K562 (cell line): ENCODE measurements around the gene RIMS3. TPM values are rescaled to one million over a fixed set of nuclear protein-coding genes. Genes with fewer than 3 reads are reported as not detected.
A peak's percentile ranks its signal among the peaks of the same experiment; 100 is the strongest.

Experiments
- ATAC-seq: fragments of 200-7000 bp; cut with Tn5 transposase; 3 replicates; pipeline ENCODE4 v1.9.1; 2020; ENCODE audit warnings: moderate library complexity
- BruUV-seq: library from RNA; stranded (reverse); fragments of 400-500 nt; replicated peaks from 2 replicates; lab custom pipeline; 2021; lab: Mats Ljungman, UMichigan
- CTCF ChIA-PET: fragments of 300-600 bp; formaldehyde crosslinking; extraction: SDS; loops from one replicate; lab custom pipeline; 2021; ENCODE audit warnings: low intra/inter-chr PET ratio; lab: Yijun Ruan, JAX
- POLR2A ChIA-PET: fragments of 300-600, 350-650 bp; sonication (Branson Sonifier 250); formaldehyde crosslinking; extraction: SDS; loops from one replicate; lab custom pipeline; 2021; ENCODE audit warnings: antibody characterized with exemption, inconsistent platforms; lab: Yijun Ruan, JAX
- DNase-seq, 4 experiments: peaks; one replicate each; pipeline versions ENCODE4 v3.0.0 to v3.0.0-alpha.2; 2011 to 2018; ENCODE audit warnings: low spot score in 3 of 4, mixed read lengths in 3 of 4; ENCODE audit errors: extremely low read depth in 1 of 4
- FAIRE-seq: peaks from 2 replicates; lab custom pipeline; 2011; peaks lifted over from hg19 to GRCh38; lab: Jason Lieb, UNC
- H2AFZ ChIP-seq: 2 replicates; pipeline ENCODE4 v1.6.0; 2011; ENCODE audit warnings: low read depth, low read length, control low read depth, inconsistent platforms
- H3K27ac ChIP-seq: fragments of 200-600 bp; 3 replicates; pipeline ENCODE4 v1.8.0; 2011; ENCODE audit warnings: low read depth, mild to moderate bottlenecking, control low read depth, inconsistent platforms, low read length, moderate library complexity, mixed read lengths; ENCODE audit errors: extremely low read depth
- H3K27me3 ChIP-seq, 2 experiments: fragments of 300-600 bp in 1 of 2; 2 replicates in 1 of 2; 3 replicates in 1 of 2; pipeline versions ENCODE4 v1.6.0 to v1.8.0; 2011; ENCODE audit warnings: inconsistent platforms in 2 of 2, low read length in 2 of 2, mild to moderate bottlenecking in 1 of 2, mixed read lengths in 1 of 2, moderate library complexity in 1 of 2; ENCODE audit not compliant: control insufficient read depth in 2 of 2, insufficient read depth in 2 of 2
- H3K36me3 ChIP-seq: fragments of 300-600 bp; 3 replicates; pipeline ENCODE4 v1.8.0; 2011; ENCODE audit warnings: mild to moderate bottlenecking, low read length, inconsistent platforms; ENCODE audit not compliant: control insufficient read depth, insufficient read depth
- H3K4me1 ChIP-seq, 2 experiments: fragments of 200-600 bp in 1 of 2; replicated peaks in 1 of 2; 2 replicates in 1 of 2; 3 replicates in 1 of 2; pipeline versions ENCODE4 v1.5.1 to v1.8.0; 2011; ENCODE audit warnings: inconsistent platforms in 2 of 2, low read length in 2 of 2, mild to moderate bottlenecking in 1 of 2, mixed read lengths in 1 of 2, moderate library complexity in 1 of 2; ENCODE audit not compliant: control insufficient read depth in 2 of 2, insufficient read depth in 2 of 2
- H3K4me2 ChIP-seq: 2 replicates; pipeline ENCODE4 v1.6.1; 2011; ENCODE audit warnings: low read length, control low read depth, inconsistent platforms, mixed read lengths; ENCODE audit not compliant: insufficient read depth
- H3K4me3 ChIP-seq: fragments of 200-600 bp; sonication (generic), shearing (Covaris generic); 2 replicates; pipeline ENCODE4 v1.5.1; 2016; ENCODE audit warnings: control low read depth, inconsistent platforms
- H3K79me2 ChIP-seq: fragments of 200-600 bp; 3 replicates; pipeline ENCODE4 v1.8.0; 2011; ENCODE audit warnings: low read length, inconsistent platforms; ENCODE audit not compliant: control insufficient read depth, insufficient read depth
- H3K9ac ChIP-seq, 2 experiments: 2 replicates each; pipeline versions ENCODE4 v1.6.0 to v1.6.1; 2011; ENCODE audit warnings: low read depth in 2 of 2, low read length in 2 of 2, control low read depth in 1 of 2, inconsistent platforms in 1 of 2, mild to moderate bottlenecking in 1 of 2, mixed read lengths in 1 of 2; ENCODE audit not compliant: insufficient read depth in 1 of 2
- H3K9me1 ChIP-seq: one replicate; pipeline ENCODE4 v1.6.0; 2011; ENCODE audit warnings: inconsistent platforms, mild to moderate bottlenecking, low read length, moderate library complexity; ENCODE audit not compliant: control insufficient read depth, insufficient read depth
- H3K9me3 ChIP-seq: replicated peaks from 2 replicates; pipeline ENCODE4 v1.5.1; 2011; ENCODE audit warnings: low read depth, low read length, inconsistent platforms; ENCODE audit not compliant: control insufficient read depth, insufficient read depth
- H4K20me1 ChIP-seq: replicated peaks from 2 replicates; pipeline ENCODE4 v1.6.1; 2011; ENCODE audit warnings: low read length, inconsistent platforms, mixed read lengths; ENCODE audit not compliant: control insufficient read depth, insufficient read depth
- CBFA2T3 ChIP-seq: fragments of 450-650 bp; IDR thresholded peaks from 2 replicates; pipeline ENCODE4 v1.6.1; 2017
- MXI1 ChIP-seq: IDR thresholded peaks from 2 replicates; pipeline ENCODE4 v1.6.1; 2011; ENCODE audit warnings: low read depth, mild to moderate bottlenecking, improper control_type of control experiment, low read length
- MYC ChIP-seq, 2 experiments: fragments of 250-450 bp in 1 of 2; sonication (Bioruptor Pico) in 1 of 2; IDR thresholded peaks; 2 replicates each; pipeline versions ENCODE4 v1.5.1 to v1.6.1; 2012 to 2021; ENCODE audit warnings: low read depth in 2 of 2, borderline replicate concordance in 1 of 2, improper control_type of control experiment in 1 of 2, low read length in 1 of 2, mild to moderate bottlenecking in 1 of 2, moderate library complexity in 1 of 2
- RFX5 ChIP-seq: IDR thresholded peaks from 2 replicates; pipeline ENCODE4 v1.6.1; 2011; ENCODE audit warnings: low read depth, mild to moderate bottlenecking, improper control_type of control experiment, low read length
- TCF7L2 ChIP-seq: fragments of 150-350 bp; IDR thresholded peaks from 2 replicates; pipeline ENCODE4 v1.6.1; 2016; ENCODE audit warnings: low read depth, mild to moderate bottlenecking, low read length, moderate library complexity
- ZNF224 ChIP-seq: sonication (generic); formaldehyde crosslinking; IDR thresholded peaks from 2 replicates; pipeline ENCODE4 v1.8.0; 2022; ENCODE audit warnings: mild to moderate bottlenecking, missing genetic modification reagents
- ZNF274 ChIP-seq: IDR thresholded peaks from 2 replicates; pipeline ENCODE4 v1.6.1; 2011; ENCODE audit warnings: low read depth, mild to moderate bottlenecking, low read length, moderate library complexity, borderline replicate concordance
- ZNF695 ChIP-seq: fragments of 450-650 bp; formaldehyde crosslinking; IDR thresholded peaks from 2 replicates; pipeline ENCODE4 v1.4.0; 2020; ENCODE audit warnings: mild to moderate bottlenecking, moderate library complexity
- WGBS: fragments of 100-300 bp; shearing (Covaris generic); methylation state at CpG from one replicate; pipeline ENCODE4 v1.1.6; 2016; ENCODE audit warnings: low coverage, mixed read lengths; ENCODE audit not compliant: insufficient coverage; ENCODE audit errors: missing lambda C conversion rate; 5-methylcytosine and 5-hydroxymethylcytosine counted together
- in situ Hi-C: fragments of 300-500 bp; cut with MboI; formaldehyde crosslinking; loops from 4 replicates; pipeline ENCODE4 v1.15.0; 2018; ENCODE audit warnings: inconsistent platforms, mixed read lengths
- intact Hi-C: fragments of 100-400 bp; cut with micrococcal nuclease; formaldehyde crosslinking; loops from 2 replicates; pipeline ENCODE4 v1.14.2; 2022
- polyA plus RNA-seq, 8 experiments: library from polyadenylated mRNA; depleted of rRNA in 4 of 8; stranded (reverse) in 5 of 8; unstranded in 3 of 8; fragments of >200 nt; fragmentation: Nextera tagmentation in 2 of 8; fragmentation: Illumina TruSeq in 1 of 8; extraction: Ambion mirVana in 2 of 8; extraction: Trizol in 1 of 8; gene quantifications; 2 replicates each; pipeline versions ENCODE4 v1.2.1 to v1.2.3, GENCODE V29; 2011 to 2014; ENCODE audit warnings: inconsistent platforms in 1 of 8, missing spikeins in 1 of 8
- total RNA-seq, 7 experiments: library from RNA; depleted of rRNA in 6 of 7; stranded (reverse); fragments of >200 nt in 6 of 7; fragmentation: Illumina TruSeq in 2 of 7; extraction: Trizol in 2 of 7; gene quantifications; 2 replicates each; pipeline versions ENCODE4 v1.2.1 to v1.2.3, GENCODE V29; 2011 to 2021; ENCODE audit warnings: low replicate concordance in 1 of 7
- TF ChIP-seq, protein P1 (sequence below): fragments of 250-450 bp; sonication (Bioruptor Pico); IDR thresholded peaks from 2 replicates; pipeline ENCODE4 v1.8.0; 2021; ENCODE audit warnings: borderline replicate concordance, mild to moderate bottlenecking, moderate library complexity; ENCODE audit not compliant: poor library complexity, severe bottlenecking
- TF ChIP-seq, protein P2 (sequence below): fragments of 250-450 bp; sonication (Bioruptor Pico); IDR thresholded peaks from 2 replicates; pipeline ENCODE4 v1.8.0; 2022; ENCODE audit warnings: moderate library complexity, mild to moderate bottlenecking, inconsistent platforms
- TF ChIP-seq, protein P3 (sequence below), 2 experiments: fragments of 450-650 bp; formaldehyde crosslinking in 1 of 2; IDR thresholded peaks; 2 replicates each; pipeline versions ENCODE4 v1.4.0 to v1.6.1; 2014 to 2020; ENCODE audit warnings: mild to moderate bottlenecking in 2 of 2, borderline replicate concordance in 1 of 2, low read depth in 1 of 2

RIMS3 gene
- total and polyA plus RNA-seq, 9 of the 15 experiments (the other 6 are each of a cell fraction or from before 2014, with no cell fraction given): 0.06 to 1.2 (median 0.59) TPM

DNA sequence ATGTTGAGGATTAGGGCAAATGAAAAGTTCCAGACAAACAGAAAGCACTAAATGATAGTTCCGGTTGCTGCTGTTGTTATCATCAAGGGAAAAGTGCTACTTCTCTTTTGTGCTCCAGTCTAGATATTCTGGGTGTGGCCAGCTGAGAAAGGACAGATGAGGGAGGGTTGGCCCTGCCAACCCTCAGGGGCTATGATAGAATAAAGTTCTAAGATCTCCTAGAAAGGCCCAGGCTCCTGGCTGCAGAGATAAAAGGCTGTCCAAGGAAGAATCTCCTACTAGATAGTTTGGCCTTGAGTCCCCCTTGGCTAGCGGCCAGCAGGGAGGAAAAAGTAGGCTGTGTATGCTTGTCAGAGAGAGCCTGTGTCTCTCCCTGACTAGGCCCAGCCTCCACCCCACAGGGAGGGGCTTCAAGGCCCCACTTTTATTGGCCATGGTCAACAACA, 31.5 kb downstream of the RIMS3 start:
- H3K4me2 ChIP-seq: peak overlapping the region; percentile 27
- peaks cover 0 to 7% of the 10 kb centered on the region in 2 experiments; a peak in 2 of 5 replicates for H3K27me3 ChIP-seq
- CTCF ChIA-PET: no interaction called here
- DNase-seq: peak; percentile 74 to 98 (median 83)
- POLR2A ChIA-PET: interaction anchor here (0.6 to 1.8 kb wide), 11 partner anchors 9 to 961 kb away, joined by 3 to 13 read pairs (median 3); partner anchors contain the start of gene NFYC
- peaks cover 3% of the 10 kb centered on the region; the same call in 1 of the 2 replicates for H4K20me1 ChIP-seq
- in situ Hi-C loops: no loop called here
- intact Hi-C loops: loop anchor here (5.0 kb wide), 1 partner anchor 218 kb away; no protein-coding TSS in a partner anchor
- no peak overlapping the region for H3K9ac ChIP-seq
- peak; percentile 99 for FAIRE-seq
- no peak overlapping the region for H2AFZ ChIP-seq
- H3K9me1 ChIP-seq: no peaks in the 10 kb centered on the region
- H3K27ac ChIP-seq: peak overlapping the region; percentile 1
- H3K36me3 ChIP-seq: no peaks in the 10 kb centered on the region
- ATAC-seq: peak; percentile 96
- WGBS: 0% methylated on average over 2 of the region's 2 CpGs
- BruUV-seq: no TSS peak
- H3K9me3 ChIP-seq: no peaks in the 10 kb centered on the region
- H3K4me1 ChIP-seq: peaks cover 26 to 28% of the 10 kb centered on the region in 2 experiments
- H3K79me2 ChIP-seq: no peaks in the 10 kb centered on the region
- H3K4me3 ChIP-seq: no peak overlapping the region
- peak; percentile 56; the same call in 1 of the 2 replicates for TF ChIP-seq MYC (IDR thresholded peaks at IDR 0.05; ENCODE audit: low read depth, low read length)
- TF ChIP-seq MYC (CRISPR knock-in tag; IDR thresholded peaks at IDR 0.05; ENCODE audit: borderline replicate concordance, low read depth): no peak
- TF ChIP-seq, protein P1, sequence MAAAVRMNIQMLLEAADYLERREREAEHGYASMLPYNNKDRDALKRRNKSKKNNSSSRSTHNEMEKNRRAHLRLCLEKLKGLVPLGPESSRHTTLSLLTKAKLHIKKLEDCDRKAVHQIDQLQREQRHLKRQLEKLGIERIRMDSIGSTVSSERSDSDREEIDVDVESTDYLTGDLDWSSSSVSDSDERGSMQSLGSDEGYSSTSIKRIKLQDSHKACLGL: no peak
- 0 out of 2 replicates have a peak, but pooled peaks have one; percentile 45 for TF ChIP-seq ZNF274
- TF ChIP-seq TCF7L2: no peak
- peak; percentile 98 for TF ChIP-seq CBFA2T3
- no peak for TF ChIP-seq RFX5
- TF ChIP-seq ZNF695 (CRISPR knock-in tag): no peak
- TF ChIP-seq, protein P2, sequence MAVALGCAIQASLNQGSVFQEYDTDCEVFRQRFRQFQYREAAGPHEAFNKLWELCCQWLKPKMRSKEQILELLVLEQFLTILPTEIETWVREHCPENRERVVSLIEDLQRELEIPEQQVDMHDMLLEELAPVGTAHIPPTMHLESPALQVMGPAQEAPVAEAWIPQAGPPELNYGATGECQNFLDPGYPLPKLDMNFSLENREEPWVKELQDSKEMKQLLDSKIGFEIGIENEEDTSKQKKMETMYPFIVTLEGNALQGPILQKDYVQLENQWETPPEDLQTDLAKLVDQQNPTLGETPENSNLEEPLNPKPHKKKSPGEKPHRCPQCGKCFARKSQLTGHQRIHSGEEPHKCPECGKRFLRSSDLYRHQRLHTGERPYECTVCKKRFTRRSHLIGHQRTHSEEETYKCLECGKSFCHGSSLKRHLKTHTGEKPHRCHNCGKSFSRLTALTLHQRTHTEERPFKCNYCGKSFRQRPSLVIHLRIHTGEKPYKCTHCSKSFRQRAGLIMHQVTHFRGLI (CRISPR knock-in tag): no peak
- TF ChIP-seq, protein P3, sequence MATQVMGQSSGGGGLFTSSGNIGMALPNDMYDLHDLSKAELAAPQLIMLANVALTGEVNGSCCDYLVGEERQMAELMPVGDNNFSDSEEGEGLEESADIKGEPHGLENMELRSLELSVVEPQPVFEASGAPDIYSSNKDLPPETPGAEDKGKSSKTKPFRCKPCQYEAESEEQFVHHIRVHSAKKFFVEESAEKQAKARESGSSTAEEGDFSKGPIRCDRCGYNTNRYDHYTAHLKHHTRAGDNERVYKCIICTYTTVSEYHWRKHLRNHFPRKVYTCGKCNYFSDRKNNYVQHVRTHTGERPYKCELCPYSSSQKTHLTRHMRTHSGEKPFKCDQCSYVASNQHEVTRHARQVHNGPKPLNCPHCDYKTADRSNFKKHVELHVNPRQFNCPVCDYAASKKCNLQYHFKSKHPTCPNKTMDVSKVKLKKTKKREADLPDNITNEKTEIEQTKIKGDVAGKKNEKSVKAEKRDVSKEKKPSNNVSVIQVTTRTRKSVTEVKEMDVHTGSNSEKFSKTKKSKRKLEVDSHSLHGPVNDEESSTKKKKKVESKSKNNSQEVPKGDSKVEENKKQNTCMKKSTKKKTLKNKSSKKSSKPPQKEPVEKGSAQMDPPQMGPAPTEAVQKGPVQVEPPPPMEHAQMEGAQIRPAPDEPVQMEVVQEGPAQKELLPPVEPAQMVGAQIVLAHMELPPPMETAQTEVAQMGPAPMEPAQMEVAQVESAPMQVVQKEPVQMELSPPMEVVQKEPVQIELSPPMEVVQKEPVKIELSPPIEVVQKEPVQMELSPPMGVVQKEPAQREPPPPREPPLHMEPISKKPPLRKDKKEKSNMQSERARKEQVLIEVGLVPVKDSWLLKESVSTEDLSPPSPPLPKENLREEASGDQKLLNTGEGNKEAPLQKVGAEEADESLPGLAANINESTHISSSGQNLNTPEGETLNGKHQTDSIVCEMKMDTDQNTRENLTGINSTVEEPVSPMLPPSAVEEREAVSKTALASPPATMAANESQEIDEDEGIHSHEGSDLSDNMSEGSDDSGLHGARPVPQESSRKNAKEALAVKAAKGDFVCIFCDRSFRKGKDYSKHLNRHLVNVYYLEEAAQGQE (IDR thresholded peaks at IDR 0.05; ENCODE audit: borderline replicate concordance): peak; percentile 50; the same call in 1 of the 2 replicates
- TF ChIP-seq, protein P3 (CRISPR knock-in tag; IDR thresholded peaks at IDR 0.05; ENCODE audit: low read depth): no peak
- TF ChIP-seq ZNF224 (CRISPR knock-in tag): no peak
- TF ChIP-seq MXI1: no peak
